IMR-90 (cell line): ENCODE results near the gene NLRC3. TPM values are rescaled to one million over a fixed set of nuclear protein-coding genes. Genes with fewer than 3 reads are reported as not detected.

Experiments
- ATAC-seq: fragments of 200-7000 bp; cut with Tn5 transposase; 2 replicates; pipeline ENCODE4 v1.9.1; 2020; ENCODE audit warnings: low read depth, mild to moderate bottlenecking, moderate library complexity
- BruUV-seq: library from RNA; stranded (reverse); fragments of 400-500 nt; replicated peaks from 2 replicates; lab custom pipeline; 2021; lab: Mats Ljungman, UMichigan
- CTCF ChIA-PET: fragments of 300-600 bp; formaldehyde crosslinking; extraction: SDS; loops from one replicate; lab custom pipeline; 2021; ENCODE audit warnings: antibody characterized with exemption; lab: Yijun Ruan, JAX
- POLR2A ChIA-PET: fragments of 300-600 bp; sonication (Branson Sonifier 250); formaldehyde crosslinking; loops from one replicate; lab custom pipeline; 2022; ENCODE audit warnings: antibody characterized with exemption; ENCODE audit not compliant: unreplicated experiment; lab: Charles Lee
- DNase-seq: peaks from one replicate; pipeline ENCODE4 v3.0.0; 2013
- H2AFZ ChIP-seq: replicated peaks from 2 replicates; pipeline ENCODE3; 2013; ENCODE audit warnings: low read length, mild to moderate bottlenecking; ENCODE audit not compliant: poor library complexity
- H2AK5ac ChIP-seq: 2 replicates; pipeline ENCODE4 v1.6.1; 2013; ENCODE audit warnings: low read depth, low read length, inconsistent platforms
- H2AK9ac ChIP-seq: replicated peaks from 2 replicates; pipeline ENCODE3; 2013; ENCODE audit warnings: mild to moderate bottlenecking, low read depth, low read length, moderate library complexity; ENCODE audit not compliant: poor library complexity
- H2BK120ac ChIP-seq: 2 replicates; pipeline ENCODE4 v1.6.1; 2013; ENCODE audit warnings: low read depth, low read length, inconsistent platforms
- H2BK15ac ChIP-seq: 3 replicates; pipeline ENCODE4 v1.6.1; 2013; ENCODE audit warnings: low read depth, low read length, inconsistent platforms
- H2BK20ac ChIP-seq: 2 replicates; pipeline ENCODE4 v1.6.1; 2013; ENCODE audit warnings: low read depth, mild to moderate bottlenecking, inconsistent platforms, low read length, moderate library complexity
- H2BK5ac ChIP-seq: 2 replicates; pipeline ENCODE4 v1.6.1; 2013; ENCODE audit warnings: mild to moderate bottlenecking, low read depth, low read length, inconsistent platforms; ENCODE audit not compliant: poor library complexity, severe bottlenecking
- H3K14ac ChIP-seq: replicated peaks from 2 replicates; pipeline ENCODE4 v1.6.1; 2013; ENCODE audit warnings: low read depth, low read length, inconsistent platforms
- H3K18ac ChIP-seq: 2 replicates; pipeline ENCODE4 v1.6.1; 2013; ENCODE audit warnings: low read depth, low read length, control low read depth
- H3K23ac ChIP-seq: 2 replicates; pipeline ENCODE4 v1.6.1; 2013; ENCODE audit warnings: low read depth, low read length, inconsistent platforms
- H3K27ac ChIP-seq: 2 replicates; pipeline ENCODE4 v1.5.1; 2013; ENCODE audit warnings: mild to moderate bottlenecking, control low read depth, low read length; ENCODE audit not compliant: insufficient read depth
- H3K27me3 ChIP-seq: 2 replicates; pipeline ENCODE4 v1.6.1; 2013; ENCODE audit warnings: low read length; ENCODE audit not compliant: control insufficient read depth, insufficient read depth
- H3K36me3 ChIP-seq: 2 replicates; pipeline ENCODE4 v1.6.1; 2013; ENCODE audit warnings: low read length, mixed read lengths; ENCODE audit not compliant: control insufficient read depth, insufficient read depth
- H3K4ac ChIP-seq: 2 replicates; pipeline ENCODE4 v1.6.1; 2013; ENCODE audit warnings: low read depth, low read length, inconsistent platforms
- H3K4me1 ChIP-seq: 2 replicates; pipeline ENCODE4 v1.6.1; 2013; ENCODE audit warnings: low read length, mixed read lengths; ENCODE audit not compliant: control insufficient read depth, insufficient read depth
- H3K4me2 ChIP-seq: 2 replicates; pipeline ENCODE4 v1.6.1; 2013; ENCODE audit warnings: low read depth, mild to moderate bottlenecking, control low read depth, low read length, moderate library complexity
- H3K4me3 ChIP-seq: 2 replicates; pipeline ENCODE4 v1.5.1; 2013; ENCODE audit warnings: low read depth, mild to moderate bottlenecking, control low read depth, low read length, moderate library complexity; ENCODE audit not compliant: insufficient read depth
- H3K56ac ChIP-seq: 2 replicates; pipeline ENCODE4 v1.6.1; 2013; ENCODE audit warnings: low read length, inconsistent platforms; ENCODE audit not compliant: insufficient read depth; ENCODE audit errors: extremely low read depth
- H3K79me1 ChIP-seq, 2 experiments: 2 replicates each; pipeline ENCODE4 v1.6.1; 2013; ENCODE audit warnings: low read length in 2 of 2, inconsistent platforms in 1 of 2, low read depth in 1 of 2
- H3K9ac ChIP-seq: 2 replicates; pipeline ENCODE4 v1.6.1; 2013; ENCODE audit warnings: low read depth, low read length, control low read depth
- H3K9me1 ChIP-seq: 2 replicates; pipeline ENCODE4 v1.6.1; 2013; ENCODE audit warnings: low read length, inconsistent platforms; ENCODE audit not compliant: insufficient read depth
- H3K9me3 ChIP-seq: 2 replicates; pipeline ENCODE4 v1.6.1; 2013; ENCODE audit warnings: low read length; ENCODE audit not compliant: control insufficient read depth, insufficient read depth
- H4K20me1 ChIP-seq: 2 replicates; pipeline ENCODE4 v1.6.1; 2013; ENCODE audit warnings: low read length, inconsistent platforms; ENCODE audit not compliant: insufficient read depth
- H4K5ac ChIP-seq: 2 replicates; pipeline ENCODE4 v1.6.1; 2013; ENCODE audit warnings: mild to moderate bottlenecking, low read depth, low read length, control low read depth
- H4K8ac ChIP-seq, 2 experiments: 2 replicates each; pipeline ENCODE4 v1.6.1; 2013; ENCODE audit warnings: low read depth in 2 of 2, low read length in 2 of 2, control low read depth in 1 of 2, inconsistent platforms in 1 of 2
- H4K91ac ChIP-seq: 2 replicates; pipeline ENCODE4 v1.6.1; 2013; ENCODE audit warnings: low read depth, low read length, inconsistent platforms; ENCODE audit not compliant: insufficient read depth
- BHLHE40 ChIP-seq: fragments of 150-350 bp; IDR thresholded peaks from 2 replicates; pipeline ENCODE4 v1.6.1; 2016; ENCODE audit warnings: mild to moderate bottlenecking, low read depth, low read length
- CEBPB ChIP-seq: IDR thresholded peaks from 2 replicates; pipeline ENCODE4 v1.6.1; 2012; ENCODE audit warnings: low read depth, low read length, improper control_type of control experiment
- CHD1 ChIP-seq: IDR thresholded peaks from 2 replicates; pipeline ENCODE4 v1.6.1; 2012; ENCODE audit warnings: low read depth, low read length, improper control_type of control experiment
- FOS ChIP-seq: fragments of 150-350 bp; IDR thresholded peaks from 2 replicates; pipeline ENCODE4 v1.6.1; 2016; ENCODE audit warnings: low read depth, low read length
- MAFK ChIP-seq: IDR thresholded peaks from 2 replicates; pipeline ENCODE4 v1.6.1; 2012; ENCODE audit warnings: low read depth, low read length, improper control_type of control experiment
- MAZ ChIP-seq: IDR thresholded peaks from 2 replicates; pipeline ENCODE4 v1.6.1; 2012; ENCODE audit warnings: low read depth, mild to moderate bottlenecking, low read length, improper control_type of control experiment, moderate library complexity, borderline replicate concordance
- MXI1 ChIP-seq: IDR thresholded peaks from 2 replicates; pipeline ENCODE4 v1.6.1; 2012; ENCODE audit warnings: low read depth, mild to moderate bottlenecking, low read length, moderate library complexity, borderline replicate concordance
- POLR2A ChIP-seq: IDR thresholded peaks from 2 replicates; pipeline ENCODE4 v1.6.1; 2012; ENCODE audit warnings: mild to moderate bottlenecking, low read depth, low read length
- RAD21 ChIP-seq: IDR thresholded peaks from 2 replicates; pipeline ENCODE4 v1.6.1; 2012; ENCODE audit warnings: low read length, improper control_type of control experiment
- RCOR1 ChIP-seq: IDR thresholded peaks from 2 replicates; pipeline ENCODE4 v1.6.1; 2012; ENCODE audit warnings: mild to moderate bottlenecking, low read length, improper control_type of control experiment; ENCODE audit not compliant: insufficient replicate concordance
- RFX5 ChIP-seq: IDR thresholded peaks from 2 replicates; pipeline ENCODE4 v1.8.0; 2012; ENCODE audit warnings: low read depth, mild to moderate bottlenecking, low read length, moderate library complexity
- SMC3 ChIP-seq: fragments of 150-350 bp; IDR thresholded peaks from 2 replicates; pipeline ENCODE4 v1.6.1; 2016; ENCODE audit warnings: low read depth, mild to moderate bottlenecking, antibody characterized with exemption, low read length, moderate library complexity
- WGBS, 2 experiments: methylation state at CpG; one replicate each; pipeline versions ENCODE4 v1.1.5 to v1.1.7; 2013; ENCODE audit warnings: missing lambda C conversion rate in 2 of 2; ENCODE audit not compliant: insufficient read length in 1 of 2; ENCODE audit errors: extremely low coverage in 2 of 2; 5-methylcytosine and 5-hydroxymethylcytosine counted together
- dilution Hi-C: fragments of 300-500 bp; cut with HindIII; formaldehyde crosslinking; loops from one replicate; pipeline ENCODE4 v1.14.3; 2018; ENCODE audit warnings: low sequenced_read_pairs; ENCODE audit not compliant: unreplicated experiment
- in situ Hi-C: fragments of 300-500 bp; cut with MboI; formaldehyde crosslinking; loops from 3 replicates; pipeline ENCODE4 v1.14.3; 2019; ENCODE audit warnings: low sequenced_read_pairs, inconsistent platforms, mixed read lengths
- intact Hi-C: fragments of 100-400 bp; cut with micrococcal nuclease; formaldehyde crosslinking; loops from 2 replicates; pipeline ENCODE4 v1.10.0; 2022
- polyA plus RNA-seq, 3 experiments: library from polyadenylated mRNA; depleted of rRNA; stranded (reverse); fragments of >200 nt; gene quantifications; 2 replicates each; pipeline ENCODE4 v1.2.3, GENCODE V29; 2012; ENCODE audit warnings: low replicate concordance in 1 of 3
- total RNA-seq: library from RNA; depleted of rRNA; stranded (reverse); fragments of >200 nt; gene quantifications from 2 replicates; pipeline ENCODE4 v1.2.3, GENCODE V29; 2012
- TF ChIP-seq, protein P1 (sequence below): conservative IDR thresholded peaks from 2 replicates; pipeline ENCODE4 v1.5.1; 2012; ENCODE audit warnings: mild to moderate bottlenecking, low read depth, low read length, improper control_type of control experiment
- TF ChIP-seq, protein P2 (sequence below): fragments of 150-350 bp; IDR thresholded peaks from 2 replicates; pipeline ENCODE4 v1.6.1; 2016; ENCODE audit warnings: low read depth, mild to moderate bottlenecking, low read length, moderate library complexity, borderline replicate concordance
- TF ChIP-seq, protein P3 (sequence below): fragments of 150-350 bp; IDR thresholded peaks from 2 replicates; pipeline ENCODE4 v1.6.1; 2017; ENCODE audit warnings: mild to moderate bottlenecking, antibody characterized with exemption, low read length, low read depth

The NLRC3 gene
- total and polyA plus RNA-seq, 2 of the 4 experiments (the other 2 are of a cell fraction), result not detected

DNA sequence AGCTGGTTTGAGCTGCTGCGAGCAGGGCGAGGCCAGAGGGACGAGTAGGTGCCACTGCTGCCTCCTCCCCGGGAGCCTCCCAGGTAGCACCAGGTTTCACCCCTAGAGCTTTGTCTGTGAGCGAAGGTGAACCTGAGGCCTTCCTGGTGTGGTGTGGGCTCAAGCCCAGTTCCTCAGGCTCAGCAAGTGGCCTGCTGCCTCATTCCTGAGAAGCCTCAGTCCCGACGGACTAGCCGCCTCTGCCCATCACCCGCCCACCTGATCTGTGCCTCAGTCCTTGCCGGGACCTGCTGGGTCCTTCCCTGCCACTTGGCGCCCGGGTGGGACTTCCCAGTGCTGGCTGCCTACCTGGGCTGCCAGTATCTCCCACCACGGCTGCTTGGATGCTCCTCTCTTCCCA lies 1.7 kb downstream of the NLRC3 start:
- H3K27ac ChIP-seq, result no peak overlapping the region
- H3K4me3 ChIP-seq, result no peak overlapping the region
- no peak for DNase-seq
- no peak overlapping the region for H3K4ac ChIP-seq
- no TSS peak for BruUV-seq
- CTCF ChIA-PET, result no interaction called here
- no peak overlapping the region for H2BK120ac ChIP-seq
- H3K9ac ChIP-seq, result no peak overlapping the region
- no peak overlapping the region for H2AK5ac ChIP-seq
- TF ChIP-seq SMC3, result no peak
- no peak for TF ChIP-seq CHD1
- TF ChIP-seq FOS, result no peak
- no peak for TF ChIP-seq RAD21
- no peak for TF ChIP-seq RCOR1
- TF ChIP-seq POLR2A, result no peak
- TF ChIP-seq, protein P1, sequence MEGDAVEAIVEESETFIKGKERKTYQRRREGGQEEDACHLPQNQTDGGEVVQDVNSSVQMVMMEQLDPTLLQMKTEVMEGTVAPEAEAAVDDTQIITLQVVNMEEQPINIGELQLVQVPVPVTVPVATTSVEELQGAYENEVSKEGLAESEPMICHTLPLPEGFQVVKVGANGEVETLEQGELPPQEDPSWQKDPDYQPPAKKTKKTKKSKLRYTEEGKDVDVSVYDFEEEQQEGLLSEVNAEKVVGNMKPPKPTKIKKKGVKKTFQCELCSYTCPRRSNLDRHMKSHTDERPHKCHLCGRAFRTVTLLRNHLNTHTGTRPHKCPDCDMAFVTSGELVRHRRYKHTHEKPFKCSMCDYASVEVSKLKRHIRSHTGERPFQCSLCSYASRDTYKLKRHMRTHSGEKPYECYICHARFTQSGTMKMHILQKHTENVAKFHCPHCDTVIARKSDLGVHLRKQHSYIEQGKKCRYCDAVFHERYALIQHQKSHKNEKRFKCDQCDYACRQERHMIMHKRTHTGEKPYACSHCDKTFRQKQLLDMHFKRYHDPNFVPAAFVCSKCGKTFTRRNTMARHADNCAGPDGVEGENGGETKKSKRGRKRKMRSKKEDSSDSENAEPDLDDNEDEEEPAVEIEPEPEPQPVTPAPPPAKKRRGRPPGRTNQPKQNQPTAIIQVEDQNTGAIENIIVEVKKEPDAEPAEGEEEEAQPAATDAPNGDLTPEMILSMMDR, result no peak
- TF ChIP-seq, protein P2, sequence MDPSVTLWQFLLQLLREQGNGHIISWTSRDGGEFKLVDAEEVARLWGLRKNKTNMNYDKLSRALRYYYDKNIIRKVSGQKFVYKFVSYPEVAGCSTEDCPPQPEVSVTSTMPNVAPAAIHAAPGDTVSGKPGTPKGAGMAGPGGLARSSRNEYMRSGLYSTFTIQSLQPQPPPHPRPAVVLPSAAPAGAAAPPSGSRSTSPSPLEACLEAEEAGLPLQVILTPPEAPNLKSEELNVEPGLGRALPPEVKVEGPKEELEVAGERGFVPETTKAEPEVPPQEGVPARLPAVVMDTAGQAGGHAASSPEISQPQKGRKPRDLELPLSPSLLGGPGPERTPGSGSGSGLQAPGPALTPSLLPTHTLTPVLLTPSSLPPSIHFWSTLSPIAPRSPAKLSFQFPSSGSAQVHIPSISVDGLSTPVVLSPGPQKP, result no peak
- TF ChIP-seq MAFK, result no peak
- TF ChIP-seq MXI1, result no peak
- TF ChIP-seq RFX5, result no peak
- TF ChIP-seq MAZ, result no peak
- TF ChIP-seq, protein P3, sequence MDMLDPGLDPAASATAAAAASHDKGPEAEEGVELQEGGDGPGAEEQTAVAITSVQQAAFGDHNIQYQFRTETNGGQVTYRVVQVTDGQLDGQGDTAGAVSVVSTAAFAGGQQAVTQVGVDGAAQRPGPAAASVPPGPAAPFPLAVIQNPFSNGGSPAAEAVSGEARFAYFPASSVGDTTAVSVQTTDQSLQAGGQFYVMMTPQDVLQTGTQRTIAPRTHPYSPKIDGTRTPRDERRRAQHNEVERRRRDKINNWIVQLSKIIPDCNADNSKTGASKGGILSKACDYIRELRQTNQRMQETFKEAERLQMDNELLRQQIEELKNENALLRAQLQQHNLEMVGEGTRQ, result no peak
- TF ChIP-seq CEBPB, result no peak
- no peak for TF ChIP-seq BHLHE40
- in situ Hi-C loops, result no loop called here
- POLR2A ChIA-PET, result no interaction called here
- intact Hi-C loops, result no loop called here
- H3K27me3 ChIP-seq, result peaks cover 4% of the 10 kb centered on the region
- H3K79me1 ChIP-seq, result no peaks in the 10 kb centered on the region
- no peaks in the 10 kb centered on the region; the same call in 1 of the 2 replicates for H3K4me1 ChIP-seq
- no peak overlapping the region for H4K5ac ChIP-seq
- WGBS, 2 experiments, result 72% methylated on average over 10 of the region's 13 CpGs; no CpG with 5 or more reads in 1 of the 2 experiments
- H3K9me3 ChIP-seq, result peaks cover 2% of the 10 kb centered on the region
- no peaks in the 10 kb centered on the region for H3K36me3 ChIP-seq
- no peak overlapping the region for H3K14ac ChIP-seq
- H2BK15ac ChIP-seq, result no peak overlapping the region
- no peak overlapping the region for H2BK5ac ChIP-seq
- H4K8ac ChIP-seq, result no peak overlapping the region
- H3K4me2 ChIP-seq, result no peak overlapping the region
- no peak for ATAC-seq
- H2AK9ac ChIP-seq, result no peak overlapping the region
- H3K18ac ChIP-seq, result no peak overlapping the region
- H3K56ac ChIP-seq, result no peak overlapping the region
- H2AFZ ChIP-seq, result no peak overlapping the region
- dilution Hi-C loops, result no loop called here
- H3K23ac ChIP-seq, result no peak overlapping the region
- H2BK20ac ChIP-seq, result no peak overlapping the region
- no peaks in the 10 kb centered on the region for H3K9me1 ChIP-seq
- no peak overlapping the region for H4K91ac ChIP-seq
- no peaks in the 10 kb centered on the region for H4K20me1 ChIP-seq
